Natural killer cell (primary cell): ENCODE data around the gene TBC1D24. TPM values are rescaled to one million over a fixed set of nuclear protein-coding genes. Genes with fewer than 3 reads are reported as not detected.

ENCODE experiments used
- ATAC-seq, 3 donors: fragments of 150-1000 bp in 2 of 3; fragments of 200-7000 bp in 1 of 3; cut with Tn5 transposase; 1 replicate in 1 of 3; 2 replicates in 2 of 3; pipeline ENCODE4 v1.10.0; 2021; ENCODE audit warnings: mild to moderate bottlenecking in 2 of 3, moderate library complexity in 2 of 3
- DNase-seq, 2 donors: peaks; one replicate each; pipeline versions ENCODE4 v3.0.0 to v3.0.0-alpha.2; 2013 to 2021; ENCODE audit warnings: mixed read lengths in 1 of 2
- H3K27ac ChIP-seq: one replicate; pipeline ENCODE4 v1.5.1; 2013; ENCODE audit warnings: mild to moderate bottlenecking, low read length
- H3K27me3 ChIP-seq: one replicate; pipeline ENCODE4 v1.6.1; 2013; ENCODE audit warnings: low read length; ENCODE audit not compliant: control insufficient read depth, insufficient read depth
- H3K36me3 ChIP-seq: one replicate; pipeline ENCODE4 v1.6.1; 2013; ENCODE audit warnings: low read length; ENCODE audit not compliant: control insufficient read depth, insufficient read depth
- H3K4me1 ChIP-seq: one replicate; pipeline ENCODE4 v1.6.1; 2013; ENCODE audit warnings: low read length; ENCODE audit not compliant: control insufficient read depth, insufficient read depth
- H3K4me3 ChIP-seq: one replicate; pipeline ENCODE4 v1.5.1; 2013; ENCODE audit warnings: low read length
- H3K9me3 ChIP-seq: one replicate; pipeline ENCODE4 v1.6.1; 2013; ENCODE audit warnings: low read length; ENCODE audit not compliant: control insufficient read depth, insufficient read depth
- H3K27ac Mint-ChIP-seq, 2 donors: one replicate each; pipeline ENCODE4 v1.8.0; 2022; ENCODE audit warnings: mild to moderate bottlenecking in 2 of 2, mixed read lengths in 2 of 2, moderate library complexity in 1 of 2
- H3K27me3 Mint-ChIP-seq, 2 donors: one replicate each; pipeline ENCODE4 v1.8.0; 2022; ENCODE audit warnings: low read depth in 2 of 2, mixed read lengths in 2 of 2
- H3K36me3 Mint-ChIP-seq: one replicate; pipeline ENCODE4 v1.8.0; 2022; ENCODE audit warnings: mixed read lengths
- H3K4me1 Mint-ChIP-seq, 2 donors: one replicate each; pipeline ENCODE4 v1.8.0; 2022; ENCODE audit warnings: mixed read lengths in 2 of 2
- H3K4me3 Mint-ChIP-seq: one replicate; pipeline ENCODE4 v1.8.0; 2022; ENCODE audit warnings: mild to moderate bottlenecking, moderate library complexity, mixed read lengths
- H3K9me3 Mint-ChIP-seq, 2 donors: one replicate each; pipeline ENCODE4 v1.8.0; 2022; ENCODE audit warnings: mixed read lengths in 2 of 2
- WGBS: methylation state at CpG from one replicate; pipeline ENCODE4 v1.1.7; 2013; ENCODE audit warnings: missing lambda C conversion rate; ENCODE audit not compliant: insufficient coverage; 5-methylcytosine and 5-hydroxymethylcytosine counted together
- intact Hi-C: fragments of 100-400 bp; cut with micrococcal nuclease; formaldehyde crosslinking; loops from one replicate; pipeline ENCODE4 v1.14.2; 2022
- total RNA-seq, 4 donors: library from RNA; stranded (reverse); fragments of 120-200 nt in 1 of 4; gene quantifications; one replicate each; pipeline versions ENCODE4 v1.2.3 to v1.2.4, GENCODE V29; 2013 to 2022
- TF ChIP-seq, protein P1 (sequence below): fragments of 200-600 bp; IDR thresholded peaks from one replicate; pipeline ENCODE4 v1.8.0; 2022; ENCODE audit warnings: antibody characterized with exemption

Gene TBC1D24
- total RNA-seq, 3 donors from 2014 or later (not counting 1 experiment from before 2014, with no cell fraction given), result 7.2 to 13.0 (median 10.9) TPM

DNA sequence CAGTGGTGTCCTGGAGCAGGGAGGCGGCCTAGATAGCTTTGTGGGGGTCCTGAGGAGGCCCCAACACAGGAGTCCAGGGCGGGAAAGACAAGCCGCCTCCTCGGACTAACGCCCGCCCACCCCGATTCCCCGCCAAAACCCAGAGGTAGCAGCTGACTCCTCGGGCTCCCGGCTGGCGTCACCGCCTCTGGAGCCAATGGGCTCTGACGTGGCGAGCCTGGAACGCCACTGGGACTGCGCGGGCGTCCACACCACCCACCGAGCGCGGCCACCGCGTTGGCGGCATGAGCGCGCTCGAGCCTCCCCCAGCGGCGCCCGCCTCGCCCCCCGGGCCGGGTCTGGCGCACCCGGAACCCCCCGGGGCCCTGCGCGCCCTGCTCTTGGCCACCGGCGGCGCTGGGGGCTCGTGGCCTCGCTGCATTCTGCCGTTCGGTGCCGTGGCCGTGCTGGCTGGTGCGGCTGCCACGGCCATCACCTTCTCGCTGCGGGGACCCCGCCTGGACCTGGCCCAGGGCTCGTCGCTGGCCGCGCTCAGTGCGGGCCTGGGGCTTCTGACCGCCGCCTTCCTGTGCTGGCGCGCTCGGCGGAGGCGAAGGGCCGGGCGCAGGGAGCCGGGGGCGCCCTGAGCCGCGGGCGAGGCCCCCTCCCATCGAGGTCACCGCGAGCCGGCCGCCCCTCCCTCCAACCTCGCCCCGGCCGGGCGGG is 7.2 kb upstream of the TBC1D24 start:
- H3K27ac ChIP-seq, result no peak overlapping the region
- no peak overlapping the region for H3K27ac Mint-ChIP-seq
- peaks cover 0 to 17% of the 10 kb centered on the region in 2 donors for H3K4me1 Mint-ChIP-seq
- 1% methylated on average over 80 of the region's 80 CpGs for WGBS
- H3K9me3 ChIP-seq, result no peaks in the 10 kb centered on the region
- H3K27me3 ChIP-seq, result peaks cover 33% of the 10 kb centered on the region
- TF ChIP-seq, protein P1, sequence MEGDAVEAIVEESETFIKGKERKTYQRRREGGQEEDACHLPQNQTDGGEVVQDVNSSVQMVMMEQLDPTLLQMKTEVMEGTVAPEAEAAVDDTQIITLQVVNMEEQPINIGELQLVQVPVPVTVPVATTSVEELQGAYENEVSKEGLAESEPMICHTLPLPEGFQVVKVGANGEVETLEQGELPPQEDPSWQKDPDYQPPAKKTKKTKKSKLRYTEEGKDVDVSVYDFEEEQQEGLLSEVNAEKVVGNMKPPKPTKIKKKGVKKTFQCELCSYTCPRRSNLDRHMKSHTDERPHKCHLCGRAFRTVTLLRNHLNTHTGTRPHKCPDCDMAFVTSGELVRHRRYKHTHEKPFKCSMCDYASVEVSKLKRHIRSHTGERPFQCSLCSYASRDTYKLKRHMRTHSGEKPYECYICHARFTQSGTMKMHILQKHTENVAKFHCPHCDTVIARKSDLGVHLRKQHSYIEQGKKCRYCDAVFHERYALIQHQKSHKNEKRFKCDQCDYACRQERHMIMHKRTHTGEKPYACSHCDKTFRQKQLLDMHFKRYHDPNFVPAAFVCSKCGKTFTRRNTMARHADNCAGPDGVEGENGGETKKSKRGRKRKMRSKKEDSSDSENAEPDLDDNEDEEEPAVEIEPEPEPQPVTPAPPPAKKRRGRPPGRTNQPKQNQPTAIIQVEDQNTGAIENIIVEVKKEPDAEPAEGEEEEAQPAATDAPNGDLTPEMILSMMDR, result no peak
- intact Hi-C loops, result no loop called here
- H3K4me3 ChIP-seq, result no peak overlapping the region
- DNase-seq (no peak), ATAC-seq (peak; percentile 28 to 57 (median 55))
- no peak overlapping the region for H3K4me3 Mint-ChIP-seq
- peaks cover 27% of the 10 kb centered on the region for H3K4me1 ChIP-seq
- peaks cover 12 to 14% of the 10 kb centered on the region in 2 donors for H3K27me3 Mint-ChIP-seq
- H3K36me3 Mint-ChIP-seq, result no peaks in the 10 kb centered on the region
- no peaks in the 10 kb centered on the region for H3K9me3 Mint-ChIP-seq
- no peaks in the 10 kb centered on the region for H3K36me3 ChIP-seq

DNA sequence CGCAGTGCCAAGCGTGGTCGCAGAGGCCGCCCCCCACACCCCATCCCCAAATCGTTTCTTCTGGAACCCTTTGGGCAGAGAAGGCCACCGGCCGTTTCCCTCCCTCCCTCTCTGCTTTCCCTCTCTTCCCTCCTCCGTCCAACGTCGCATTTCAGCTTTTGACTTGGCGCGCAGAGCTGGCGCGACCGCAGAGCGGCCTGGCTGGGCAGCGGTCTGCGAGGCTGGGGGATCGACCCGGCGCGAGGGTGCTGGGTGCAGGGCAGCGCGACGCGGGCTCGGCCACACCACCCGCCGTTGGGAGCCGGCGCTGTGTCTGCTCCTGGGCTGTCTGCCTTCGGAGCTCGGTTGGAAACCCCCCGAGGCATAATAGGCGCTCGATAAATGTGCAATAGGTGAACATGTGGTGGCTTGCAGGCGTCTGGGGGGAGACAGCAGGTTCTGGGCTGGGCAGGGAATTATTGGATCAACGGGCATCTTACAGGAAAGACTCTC is 6.6 kb upstream of the TBC1D24 start:
- Histone ChIP-seq H3K4me1 (peaks cover 33% of the 10 kb centered on the region), H3K9me3 (no peaks in the 10 kb centered on the region), H3K27me3 (peaks cover 39% of the 10 kb centered on the region), H3K4me3 (no peak overlapping the region), H3K36me3 (no peaks in the 10 kb centered on the region), H3K27ac (no peak overlapping the region)
- Mint-ChIP-seq H3K27ac (no peak overlapping the region), H3K36me3 (no peaks in the 10 kb centered on the region), H3K9me3 (no peaks in the 10 kb centered on the region), H3K4me3 (peak overlapping the region; percentile 28), H3K27me3 (peaks cover 12 to 19% of the 10 kb centered on the region in 2 donors), H3K4me1 (peaks cover 0 to 21% of the 10 kb centered on the region in 2 donors)
- DNase-seq, result peak in 1 of 2 donors; percentile 53
- intact Hi-C loops, result no loop called here
- WGBS, result under 1% methylated on average over 38 of the region's 38 CpGs
- ATAC-seq, result peak in 2 of 3 donors; percentile 63 to 64
- TF ChIP-seq, protein P1, result no peak

DNA sequence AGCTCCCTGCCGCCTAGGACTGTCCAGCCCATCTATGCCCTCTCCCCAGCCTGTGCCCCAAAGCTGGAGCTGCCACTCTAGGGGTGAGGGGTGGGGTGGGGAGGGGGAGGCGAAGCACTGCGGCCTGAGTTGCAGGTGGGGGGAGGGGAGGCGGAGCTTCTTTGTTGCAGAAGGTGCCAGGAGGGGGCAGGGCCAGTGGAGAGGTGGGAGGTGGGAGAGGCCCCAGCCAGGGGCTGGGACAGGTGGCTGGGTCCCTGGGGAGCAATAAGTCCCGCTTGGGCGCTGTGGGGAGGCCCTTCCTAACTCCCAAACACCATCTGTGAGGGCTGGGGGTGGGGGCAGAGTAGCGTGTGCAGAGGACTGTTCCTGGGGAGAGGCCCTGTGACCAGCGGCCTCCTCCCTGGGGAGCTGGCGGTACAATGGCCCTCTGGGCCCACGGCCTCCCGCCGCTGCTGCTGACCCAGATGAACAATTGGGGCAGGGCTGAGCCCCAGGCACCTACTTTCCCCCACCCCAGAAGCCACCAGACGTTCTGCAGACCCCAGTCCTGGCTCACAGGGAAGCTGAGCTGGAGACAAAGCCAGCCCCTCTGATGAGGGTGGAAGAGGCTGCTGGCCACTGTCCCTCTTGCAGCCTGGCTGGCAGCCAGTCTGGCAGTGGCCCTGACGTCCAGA is 6.1 kb upstream of the TBC1D24 start:
- Mint-ChIP-seq H3K9me3 (no peaks in the 10 kb centered on the region), H3K4me3 (no peak overlapping the region)
- TF ChIP-seq, protein P1, result no peak

More for the DNA sequence above, 6.1 kb upstream of the TBC1D24 start:
- DNase-seq (no peak), ATAC-seq (no peak)
- Mint-ChIP-seq H3K4me1 (peaks cover 0 to 24% of the 10 kb centered on the region in 2 donors), H3K27me3 (peaks cover 12 to 20% of the 10 kb centered on the region in 2 donors), H3K36me3 (no peaks in the 10 kb centered on the region), H3K27ac (no peak overlapping the region)
- Histone ChIP-seq H3K36me3 (no peaks in the 10 kb centered on the region), H3K4me1 (peaks cover 36% of the 10 kb centered on the region), H3K27me3 (peaks cover 41% of the 10 kb centered on the region), H3K9me3 (no peaks in the 10 kb centered on the region), H3K27ac (no peak overlapping the region), H3K4me3 (no peak overlapping the region)
- intact Hi-C loops, result no loop called here
- WGBS, result 21% methylated on average over 12 of the region's 14 CpGs
